Activated naive CD4-positive, alpha-beta T cell treated with anti-CD3 and anti-CD28 coated beads, Interleukin-2, amount 50 U/mL, for 24 hours (primary cell): ENCODE measurements around the gene LRP3.

Source experiments
- H3K27ac Mint-ChIP-seq: one replicate; pipeline ENCODE4 v1.8.0; 2021; ENCODE audit warnings: mild to moderate bottlenecking, mixed read lengths
- H3K27me3 Mint-ChIP-seq: one replicate; pipeline ENCODE4 v1.8.0; 2021; ENCODE audit warnings: mixed read lengths
- H3K36me3 Mint-ChIP-seq: one replicate; pipeline ENCODE4 v1.8.0; 2021; ENCODE audit warnings: mixed read lengths
- H3K4me1 Mint-ChIP-seq: one replicate; pipeline ENCODE4 v1.8.0; 2021; ENCODE audit warnings: mixed read lengths
- H3K4me3 Mint-ChIP-seq: one replicate; pipeline ENCODE4 v1.8.0; 2021; ENCODE audit warnings: mild to moderate bottlenecking, mixed read lengths
- H3K9me3 Mint-ChIP-seq: one replicate; pipeline ENCODE4 v1.8.0; 2021; ENCODE audit warnings: mixed read lengths

The LRP3 gene

DNA sequence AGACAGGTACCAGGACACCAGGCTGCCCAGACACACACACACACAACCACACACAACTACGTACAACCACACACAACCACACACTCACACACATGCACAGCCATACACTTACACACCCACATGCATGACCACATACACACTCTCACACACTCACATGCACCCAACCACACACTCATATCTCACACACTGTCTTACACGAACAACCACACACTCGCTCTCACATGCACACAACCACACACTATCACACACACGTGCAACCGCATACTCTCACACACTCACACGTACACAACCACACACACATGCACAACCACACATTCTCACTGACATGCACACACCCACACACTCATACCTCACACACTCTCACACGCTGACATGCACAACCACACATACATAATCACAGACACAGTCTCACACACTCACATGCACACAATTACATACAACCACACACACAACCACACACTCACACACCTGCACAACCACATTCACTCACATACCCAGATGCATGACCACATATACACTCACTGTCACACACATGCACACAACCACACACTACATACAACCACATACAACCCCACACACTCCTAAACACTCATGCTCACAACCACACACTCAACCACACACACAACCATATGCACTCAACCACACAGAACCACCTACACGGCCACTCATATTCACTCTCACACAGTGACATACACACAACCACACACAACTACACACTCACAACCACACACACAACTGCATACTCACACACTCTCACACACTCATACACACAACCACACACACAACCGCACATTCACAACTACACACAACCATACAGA lies 39.1 kb downstream of the LRP3 start:
- H3K4me1 Mint-ChIP-seq, result no peaks in the 10 kb centered on the region
- H3K9me3 Mint-ChIP-seq, result peaks cover 6% of the 10 kb centered on the region
- no peak overlapping the region for H3K4me3 Mint-ChIP-seq
- H3K36me3 Mint-ChIP-seq, result peaks cover 5% of the 10 kb centered on the region
- no peak overlapping the region for H3K27ac Mint-ChIP-seq
- H3K27me3 Mint-ChIP-seq, result peaks cover 16% of the 10 kb centered on the region

GRCh38 chr19:33234092-33234491 lies 40.0 kb downstream of the LRP3 start:
- no peak overlapping the region for H3K4me3 Mint-ChIP-seq
- no peak overlapping the region for H3K27ac Mint-ChIP-seq
- peaks cover 10% of the 10 kb centered on the region for H3K27me3 Mint-ChIP-seq
- H3K9me3 Mint-ChIP-seq, result no peaks in the 10 kb centered on the region
- H3K36me3 Mint-ChIP-seq, result no peaks in the 10 kb centered on the region
- H3K4me1 Mint-ChIP-seq, result no peaks in the 10 kb centered on the region

- H3K27ac Mint-ChIP-seq, result no peak overlapping the region
- no peaks in the 10 kb centered on the region for H3K4me1 Mint-ChIP-seq
- no peak overlapping the region for H3K4me3 Mint-ChIP-seq
- no peaks in the 10 kb centered on the region for H3K9me3 Mint-ChIP-seq
- no peaks in the 10 kb centered on the region for H3K36me3 Mint-ChIP-seq
- H3K27me3 Mint-ChIP-seq, result peaks cover 8% of the 10 kb centered on the region
Measured at GRCh38 chr19:33234736-33235135, 40.6 kb downstream of the LRP3 start.

- no peaks in the 10 kb centered on the region for H3K9me3 Mint-ChIP-seq
- H3K4me1 Mint-ChIP-seq, result no peaks in the 10 kb centered on the region
- H3K27ac Mint-ChIP-seq, result no peak overlapping the region
- peaks cover 5% of the 10 kb centered on the region for H3K27me3 Mint-ChIP-seq
- H3K36me3 Mint-ChIP-seq, result no peaks in the 10 kb centered on the region
- no peak overlapping the region for H3K4me3 Mint-ChIP-seq
Measured at GRCh38 chr19:33235269-33235995, 41.3 kb downstream of the LRP3 start.

GRCh38 chr19:33235996-33236350 lies 41.8 kb downstream of the LRP3 start:
- Mint-ChIP-seq H3K27me3 (peaks cover under 1% of the 10 kb centered on the region), H3K36me3 (no peaks in the 10 kb centered on the region), H3K4me1 (no peaks in the 10 kb centered on the region), H3K27ac (no peak overlapping the region), H3K9me3 (no peaks in the 10 kb centered on the region), H3K4me3 (no peak overlapping the region)

- no peak overlapping the region for H3K4me3 Mint-ChIP-seq
Measured at GRCh38 chr19:33236696-33237390, 42.7 kb downstream of the LRP3 start.

DNA sequence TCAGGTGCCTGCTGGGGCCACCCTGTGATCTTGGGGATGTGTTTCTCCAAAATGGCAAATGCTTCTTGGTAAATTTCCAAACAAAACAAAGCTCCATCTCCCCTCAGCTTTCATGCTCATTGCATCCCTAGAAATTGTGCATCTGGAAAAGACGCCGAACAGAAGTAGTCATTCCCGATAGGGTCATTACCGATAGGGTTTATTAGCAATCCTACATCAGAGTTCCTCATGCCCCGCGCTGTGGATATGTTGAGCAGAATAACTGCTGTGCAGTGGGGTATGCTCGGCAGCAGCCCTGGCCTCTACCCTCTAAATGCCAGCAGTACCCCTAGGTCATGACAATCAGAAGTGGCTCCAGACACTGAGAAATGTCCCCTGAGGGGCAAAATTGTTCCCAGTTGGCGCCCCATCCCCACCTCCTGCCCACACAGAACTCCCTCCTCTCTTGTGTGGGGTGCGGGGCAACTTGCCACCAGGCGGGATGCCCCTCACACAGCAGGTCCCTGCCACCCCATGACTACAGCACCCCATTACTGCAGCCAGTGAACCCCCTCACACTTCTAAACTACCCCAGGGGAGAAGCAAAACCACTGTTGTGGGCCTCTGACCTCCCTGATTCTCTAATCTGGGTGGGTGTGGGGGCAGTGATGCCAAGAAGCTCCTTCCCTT lies 44.5 kb downstream of the LRP3 start:
- Mint-ChIP-seq H3K36me3 (no peaks in the 10 kb centered on the region), H3K4me1 (no peaks in the 10 kb centered on the region), H3K9me3 (no peaks in the 10 kb centered on the region), H3K27me3 (no peaks in the 10 kb centered on the region), H3K27ac (no peak overlapping the region), H3K4me3 (no peak overlapping the region)

More at GRCh38 chr19:33236696-33237390, 42.7 kb downstream of the LRP3 start:
- H3K4me1 Mint-ChIP-seq, result no peaks in the 10 kb centered on the region
- H3K9me3 Mint-ChIP-seq, result no peaks in the 10 kb centered on the region
- H3K36me3 Mint-ChIP-seq, result no peaks in the 10 kb centered on the region
- H3K27me3 Mint-ChIP-seq, result no peaks in the 10 kb centered on the region
- no peak overlapping the region for H3K27ac Mint-ChIP-seq

- Mint-ChIP-seq H3K9me3 (no peaks in the 10 kb centered on the region), H3K4me3 (no peak overlapping the region), H3K4me1 (no peaks in the 10 kb centered on the region), H3K27ac (no peak overlapping the region), H3K27me3 (no peaks in the 10 kb centered on the region), H3K36me3 (no peaks in the 10 kb centered on the region)
Measured at GRCh38 chr19:33239223-33239975, 45.3 kb downstream of the LRP3 start.

DNA sequence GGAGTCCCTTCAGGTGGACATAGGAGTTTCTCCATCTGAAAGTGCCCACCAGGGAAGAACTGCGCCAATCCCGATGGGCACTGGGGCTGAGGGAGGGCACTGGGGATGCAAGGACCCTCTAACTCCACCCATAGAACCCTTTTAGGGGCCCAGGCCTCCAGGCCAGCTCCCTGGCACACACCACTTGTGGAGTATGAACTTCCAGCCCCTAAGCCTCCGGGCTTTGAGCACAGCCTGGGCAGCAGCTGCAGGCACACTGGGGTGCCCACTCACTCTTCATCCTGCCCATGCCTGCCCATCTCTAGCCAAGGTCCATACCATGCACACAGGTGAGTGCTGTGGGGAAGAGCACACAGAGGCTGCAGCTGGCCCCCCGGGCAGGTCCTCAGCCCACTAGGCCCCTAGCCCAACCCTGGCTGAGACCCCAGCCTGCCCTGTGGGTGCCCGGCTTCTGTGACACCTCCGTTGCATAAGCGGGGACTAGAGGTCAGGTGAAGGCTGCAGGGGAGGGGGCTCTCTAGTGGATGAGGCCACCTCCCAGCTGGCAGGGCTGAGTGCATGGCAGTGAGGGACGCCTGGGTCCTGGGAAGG lies 46.1 kb downstream of the LRP3 start:
- H3K36me3 Mint-ChIP-seq, result no peaks in the 10 kb centered on the region
- H3K27me3 Mint-ChIP-seq, result no peaks in the 10 kb centered on the region
- no peak overlapping the region for H3K27ac Mint-ChIP-seq
- H3K4me3 Mint-ChIP-seq, result no peak overlapping the region
- H3K9me3 Mint-ChIP-seq, result no peaks in the 10 kb centered on the region
- no peaks in the 10 kb centered on the region for H3K4me1 Mint-ChIP-seq

DNA sequence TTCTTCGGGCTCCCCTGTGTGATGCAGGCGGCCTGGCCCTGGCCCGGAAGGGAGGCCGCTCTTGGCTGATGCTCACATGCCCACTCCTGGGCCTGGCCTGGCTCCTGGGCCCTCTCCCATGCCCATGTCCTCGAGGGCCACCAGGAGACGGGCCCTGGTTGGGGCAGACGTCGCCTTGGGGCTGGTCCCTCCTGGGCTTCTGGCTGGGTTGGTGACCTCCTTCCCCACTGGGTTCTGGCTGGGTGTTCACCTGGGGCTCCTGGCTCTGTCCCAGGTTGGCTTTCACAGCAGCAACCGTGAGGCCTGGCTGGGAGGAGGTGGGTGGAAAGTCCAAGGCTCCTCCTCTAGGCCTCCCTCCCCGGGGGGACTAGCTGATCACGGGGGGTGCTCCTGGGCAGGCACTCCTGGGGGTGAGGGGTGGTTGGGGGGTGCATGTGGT lies 47.0 kb downstream of the LRP3 start:
- Mint-ChIP-seq H3K9me3 (no peaks in the 10 kb centered on the region), H3K27ac (no peak overlapping the region), H3K4me3 (no peak overlapping the region)

DNA sequence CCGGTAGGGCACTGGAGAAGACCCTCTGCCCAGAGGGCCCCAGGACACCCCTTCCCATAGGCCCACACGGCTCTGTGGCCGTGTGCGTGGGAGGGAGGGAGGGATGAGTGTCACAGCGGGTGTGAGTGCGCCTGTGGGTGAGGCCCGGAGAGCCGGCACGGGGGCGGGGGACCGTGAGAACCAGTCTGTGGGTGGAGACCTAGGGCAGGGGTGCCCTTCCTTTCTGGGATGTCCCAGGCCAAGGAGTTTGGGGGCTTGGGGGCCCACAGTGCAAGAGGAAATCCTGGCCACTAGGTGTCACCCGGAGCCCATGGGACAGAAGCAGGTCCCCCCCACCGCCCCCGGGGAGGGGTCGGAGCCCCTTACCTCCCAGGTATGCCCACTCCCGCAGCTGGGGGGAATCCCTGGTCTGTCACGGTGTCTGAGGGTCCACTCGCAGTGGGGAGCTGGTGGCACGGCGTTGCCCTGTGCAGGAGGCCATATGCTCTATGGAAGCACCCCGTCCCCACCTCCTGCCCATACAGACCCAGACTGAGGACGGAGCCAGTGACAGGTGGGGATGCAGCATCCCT lies 47.5 kb downstream of the LRP3 start:
- H3K4me1 Mint-ChIP-seq, result no peaks in the 10 kb centered on the region

More for the DNA sequence above, 47.0 kb downstream of the LRP3 start:
- Mint-ChIP-seq H3K27me3 (no peaks in the 10 kb centered on the region), H3K4me1 (no peaks in the 10 kb centered on the region), H3K36me3 (no peaks in the 10 kb centered on the region)

GRCh38 chr19:33242131-33242530 lies 48.0 kb downstream of the LRP3 start:
- Mint-ChIP-seq H3K27me3 (no peaks in the 10 kb centered on the region), H3K4me1 (no peaks in the 10 kb centered on the region), H3K36me3 (no peaks in the 10 kb centered on the region), H3K27ac (no peak overlapping the region), H3K9me3 (no peaks in the 10 kb centered on the region), H3K4me3 (no peak overlapping the region)

More for the DNA sequence above, 47.5 kb downstream of the LRP3 start:
- Mint-ChIP-seq H3K9me3 (no peaks in the 10 kb centered on the region), H3K36me3 (no peaks in the 10 kb centered on the region), H3K27ac (no peak overlapping the region), H3K4me3 (no peak overlapping the region), H3K27me3 (no peaks in the 10 kb centered on the region)

GRCh38 chr19:33242911-33243310 lies 48.8 kb downstream of the LRP3 start:
- Mint-ChIP-seq H3K27ac (no peak overlapping the region), H3K36me3 (no peaks in the 10 kb centered on the region), H3K27me3 (no peaks in the 10 kb centered on the region), H3K9me3 (no peaks in the 10 kb centered on the region), H3K4me3 (no peak overlapping the region), H3K4me1 (no peaks in the 10 kb centered on the region)

DNA sequence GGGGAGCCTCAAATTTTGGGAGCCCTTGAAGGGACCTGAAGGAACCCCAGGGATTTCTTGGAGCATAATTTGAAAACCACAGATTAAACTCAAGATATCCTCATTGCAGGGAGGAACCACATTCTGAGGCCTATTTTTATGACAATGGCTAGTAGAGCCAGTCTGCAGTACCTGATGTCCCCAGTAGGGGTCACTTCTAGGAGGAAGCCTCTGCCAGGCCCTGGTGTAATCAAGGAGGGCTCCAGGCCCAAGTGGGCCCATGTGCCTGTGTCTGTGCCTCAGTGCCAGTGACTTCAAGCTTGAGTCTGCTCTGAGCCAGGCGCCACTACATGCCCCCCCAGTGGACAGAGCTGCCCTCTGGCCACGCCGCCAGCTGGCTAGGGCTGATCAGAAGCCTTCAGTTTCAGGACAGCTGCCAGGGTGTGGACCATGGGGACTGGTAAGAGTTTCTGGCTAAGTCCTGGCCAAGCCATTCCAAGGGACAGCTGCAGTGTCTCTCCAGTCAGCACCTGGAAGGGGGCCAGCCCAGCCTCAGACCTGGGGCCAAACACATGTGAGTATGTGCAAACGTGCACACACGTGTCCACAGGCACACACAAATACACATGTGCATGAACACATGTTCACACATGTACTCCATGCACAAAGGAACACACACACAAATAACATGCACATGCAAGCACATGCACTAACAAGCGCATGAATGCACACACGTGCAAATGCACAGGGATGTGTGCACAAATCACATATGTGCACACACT lies 52.0 kb downstream of the LRP3 start:
- no peak overlapping the region for H3K4me3 Mint-ChIP-seq
- H3K27me3 Mint-ChIP-seq, result no peaks in the 10 kb centered on the region
- H3K9me3 Mint-ChIP-seq, result no peaks in the 10 kb centered on the region
- no peaks in the 10 kb centered on the region for H3K4me1 Mint-ChIP-seq
- H3K36me3 Mint-ChIP-seq, result no peaks in the 10 kb centered on the region
- H3K27ac Mint-ChIP-seq, result no peak overlapping the region
